Left lung (tissue), 10 donors: ENCODE results near the gene UXT. TPM values are rescaled to one million over a fixed set of nuclear protein-coding genes. Genes with fewer than 3 reads are reported as not detected.

Source experiments
- ATAC-seq: fragments of 200-7000 bp; cut with Tn5 transposase; one replicate; pipeline ENCODE4 v1.9.1; 2020; ENCODE audit warnings: moderate library complexity
- DNase-seq, 4 donors: peaks; one replicate each; pipeline ENCODE4 v3.0.0-alpha.2; 2013 to 2020
- H3K27ac ChIP-seq, 2 donors: fragments of 200-600 bp; sonication (generic) in 1 of 2; one replicate each; pipeline versions ENCODE4 v1.5.0 to v1.8.0; 2020 to 2021
- H3K27me3 ChIP-seq, 2 donors: fragments of 200-600 bp; sonication (generic) in 1 of 2; one replicate each; pipeline versions ENCODE4 v1.5.0 to v1.8.0; 2020 to 2021
- H3K36me3 ChIP-seq, 2 donors: fragments of 200-600 bp; sonication (generic) in 1 of 2; one replicate each; pipeline versions ENCODE4 v1.5.0 to v1.8.0; 2020 to 2021
- H3K4me1 ChIP-seq, 2 donors: fragments of 200-600 bp; one replicate each; pipeline ENCODE4 v1.8.0; 2021
- H3K4me3 ChIP-seq, 2 donors: fragments of 200-600 bp; sonication (generic) in 1 of 2; one replicate each; pipeline versions ENCODE4 v1.5.0 to v1.8.0; 2020 to 2021; ENCODE audit warnings: mild to moderate bottlenecking in 1 of 2
- H3K9me3 ChIP-seq, 2 donors: fragments of 200-600 bp; sonication (generic) in 1 of 2; one replicate each; pipeline versions ENCODE4 v1.5.0 to v1.8.0; 2020 to 2021
- CTCF ChIP-seq, 2 donors: fragments of 200-600 bp; sonication (generic) in 1 of 2; IDR thresholded peaks; one replicate each; pipeline versions ENCODE4 v1.5.0 to v1.8.0; 2021; ENCODE audit warnings: antibody characterized with exemption in 2 of 2
- intact Hi-C, 2 donors: fragments of 100-400 bp; cut with DNase I; formaldehyde crosslinking; loops; one replicate each; pipeline versions ENCODE4 v1.11.2 to v1.14.2; 2022
- polyA plus RNA-seq, 6 donors: library from polyadenylated mRNA; unstranded; fragments of 120-200 nt; gene quantifications; one replicate each; pipeline ENCODE4 v1.2.1, GENCODE V29; 2013; ENCODE audit not compliant: insufficient read length in 6 of 6
- total RNA-seq, 2 donors: library from RNA; stranded (reverse); fragmentation: NEBNext Ultra II Directional; extraction: Animal tissue kit (Norgen Biotek cat#: 25700); gene quantifications; one replicate each; pipeline ENCODE4 v1.2.1, GENCODE V29; 2021
- donor health status: DM: no; HTN: yes; CAD: no.
- donor health status: DM: no; HTN: no; CAD: no.

The UXT gene
- total and polyA plus RNA-seq, 8 donors: 77.9 to 130 (median 118) TPM

GRCh38 chrX:47611489-47611888 is 47.5 kb downstream of the UXT start:
- ATAC-seq: no peak
- no peak overlapping the region for H3K27ac ChIP-seq

GRCh38 chrX:47610511-47610910 is 48.5 kb downstream of the UXT start:
- Histone ChIP-seq H3K27me3 (no peaks in the 10 kb centered on the region), H3K4me3 (no peak overlapping the region), H3K4me1 (peaks cover 0 to 4% of the 10 kb centered on the region in 2 donors), H3K27ac (no peak overlapping the region), H3K36me3 (no peaks in the 10 kb centered on the region), H3K9me3 (no peaks in the 10 kb centered on the region)
- no peak for TF ChIP-seq CTCF (IDR thresholded peaks at IDR 0.05)
- intact Hi-C loops: no loop called here
- ATAC-seq (no peak), DNase-seq (no peak)

More at GRCh38 chrX:47611489-47611888, 47.5 kb downstream of the UXT start:
- Histone ChIP-seq H3K9me3 (no peaks in the 10 kb centered on the region), H3K27me3 (no peaks in the 10 kb centered on the region), H3K36me3 (no peaks in the 10 kb centered on the region), H3K4me1 (peaks cover 0 to 4% of the 10 kb centered on the region in 2 donors), H3K4me3 (no peak overlapping the region)
- no peak for DNase-seq
- no peak for TF ChIP-seq CTCF (IDR thresholded peaks at IDR 0.05)
- intact Hi-C loops: no loop called here

- no peak for ATAC-seq
Observed at GRCh38 chrX:47608130-47608810, 50.7 kb downstream of the UXT start.

GRCh38 chrX:47607091-47607490 is 51.9 kb downstream of the UXT start:
- no peak overlapping the region for H3K4me3 ChIP-seq
- intact Hi-C loops: no loop called here

More at GRCh38 chrX:47608130-47608810, 50.7 kb downstream of the UXT start:
- Histone ChIP-seq H3K36me3 (no peaks in the 10 kb centered on the region), H3K27me3 (no peaks in the 10 kb centered on the region), H3K4me3 (no peak overlapping the region), H3K27ac (no peak overlapping the region), H3K9me3 (no peaks in the 10 kb centered on the region), H3K4me1 (peaks cover 0 to 4% of the 10 kb centered on the region in 2 donors)
- TF ChIP-seq CTCF (IDR thresholded peaks at IDR 0.05): no peak
- peak in 1 of 4 donors; percentile 76 for DNase-seq
- intact Hi-C loops: no loop called here

More at GRCh38 chrX:47607091-47607490, 51.9 kb downstream of the UXT start:
- no peaks in the 10 kb centered on the region for H3K27me3 ChIP-seq
- ATAC-seq: no peak
- peaks cover 0 to 4% of the 10 kb centered on the region in 2 donors for H3K4me1 ChIP-seq
- no peak overlapping the region for H3K27ac ChIP-seq
- H3K9me3 ChIP-seq: no peaks in the 10 kb centered on the region
- TF ChIP-seq CTCF (IDR thresholded peaks at IDR 0.05): no peak
- H3K36me3 ChIP-seq: no peaks in the 10 kb centered on the region
- DNase-seq: no peak
